GM10266 (cell line): ENCODE results near the gene DNAH9.

ENCODE experiments used
- DNase-seq: peaks from one replicate; pipeline ENCODE4 v3.0.0; 2012; ENCODE audit errors: extremely low spot score
- TF ChIP-seq, protein P1 (sequence below): IDR thresholded peaks from 2 replicates; pipeline ENCODE4 v1.5.1; 2012; ENCODE audit warnings: mild to moderate bottlenecking, low read depth; ENCODE audit not compliant: control insufficient read depth, insufficient read depth; ENCODE audit errors: missing control alignments

The DNAH9 gene

GRCh38 chr17:11825572-11826209 lies 227.4 kb downstream of the DNAH9 start:
- DNase-seq = no peak
- TF ChIP-seq, protein P1, sequence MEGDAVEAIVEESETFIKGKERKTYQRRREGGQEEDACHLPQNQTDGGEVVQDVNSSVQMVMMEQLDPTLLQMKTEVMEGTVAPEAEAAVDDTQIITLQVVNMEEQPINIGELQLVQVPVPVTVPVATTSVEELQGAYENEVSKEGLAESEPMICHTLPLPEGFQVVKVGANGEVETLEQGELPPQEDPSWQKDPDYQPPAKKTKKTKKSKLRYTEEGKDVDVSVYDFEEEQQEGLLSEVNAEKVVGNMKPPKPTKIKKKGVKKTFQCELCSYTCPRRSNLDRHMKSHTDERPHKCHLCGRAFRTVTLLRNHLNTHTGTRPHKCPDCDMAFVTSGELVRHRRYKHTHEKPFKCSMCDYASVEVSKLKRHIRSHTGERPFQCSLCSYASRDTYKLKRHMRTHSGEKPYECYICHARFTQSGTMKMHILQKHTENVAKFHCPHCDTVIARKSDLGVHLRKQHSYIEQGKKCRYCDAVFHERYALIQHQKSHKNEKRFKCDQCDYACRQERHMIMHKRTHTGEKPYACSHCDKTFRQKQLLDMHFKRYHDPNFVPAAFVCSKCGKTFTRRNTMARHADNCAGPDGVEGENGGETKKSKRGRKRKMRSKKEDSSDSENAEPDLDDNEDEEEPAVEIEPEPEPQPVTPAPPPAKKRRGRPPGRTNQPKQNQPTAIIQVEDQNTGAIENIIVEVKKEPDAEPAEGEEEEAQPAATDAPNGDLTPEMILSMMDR = no peak

- TF ChIP-seq, protein P1 = no peak
These were observed 234.3 kb downstream of the DNAH9 start for GRCh38 chr17:11832401-11833137.

DNA sequence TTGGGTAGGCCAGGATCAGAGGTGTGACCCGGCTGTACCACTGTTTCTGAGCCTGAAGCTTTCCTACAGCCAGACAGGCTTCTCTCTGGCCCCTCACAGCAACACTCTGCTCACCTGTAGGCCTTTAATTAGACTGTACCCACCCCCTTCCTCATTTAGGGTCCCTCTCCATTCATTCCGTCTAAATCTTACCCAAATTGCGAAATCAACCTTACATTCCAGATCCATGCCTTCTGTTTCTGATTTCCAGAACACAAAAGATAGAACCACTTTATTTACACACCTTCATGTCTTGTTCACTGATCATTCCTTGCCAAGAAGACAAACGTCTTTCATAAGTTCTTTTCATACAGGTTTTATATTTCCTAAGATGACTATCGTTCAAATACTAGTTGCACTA lies 238.2 kb downstream of the DNAH9 start:
- DNase-seq = no peak
- TF ChIP-seq, protein P1 = no peak

More at GRCh38 chr17:11832401-11833137, 234.3 kb downstream of the DNAH9 start:
- no peak for DNase-seq

- DNase-seq = no peak
- TF ChIP-seq, protein P1 = no peak
These were observed 241.8 kb downstream of the DNAH9 start for GRCh38 chr17:11840052-11840451.

GRCh38 chr17:11840831-11841230 lies 242.6 kb downstream of the DNAH9 start:
- TF ChIP-seq, protein P1 = no peak
- no peak for DNase-seq

- no peak for DNase-seq
- TF ChIP-seq, protein P1 = no peak
These were observed 250.1 kb downstream of the DNAH9 start for GRCh38 chr17:11848330-11848729.

DNA sequence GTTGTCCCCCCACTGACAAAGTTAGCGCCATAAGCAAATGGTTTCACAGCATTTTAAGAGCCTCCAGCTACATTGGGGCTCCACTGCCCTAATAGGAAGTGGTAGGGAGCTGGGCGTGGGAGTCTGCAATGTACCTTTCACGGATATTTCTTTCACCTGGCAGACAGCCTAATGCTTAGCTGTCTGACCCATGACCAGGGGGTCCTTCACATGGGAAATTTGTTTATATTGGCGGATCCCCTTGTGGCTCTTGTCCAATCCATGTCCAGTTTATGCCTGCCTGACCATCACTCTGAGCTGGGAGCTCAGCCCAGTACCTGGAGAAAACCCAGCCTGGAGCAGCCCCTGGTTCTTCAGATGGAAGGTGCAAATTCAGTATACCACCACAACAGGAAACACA lies 254.0 kb downstream of the DNAH9 start:
- DNase-seq = no peak
- TF ChIP-seq, protein P1 = no peak
